Ascending aorta (tissue), 2 donors: ENCODE data around the gene COPS8. TPM values are rescaled to one million over a fixed set of nuclear protein-coding genes. Genes with fewer than 3 reads are reported as not detected.

Experiments used
- DNase-seq, 2 donors: peaks; one replicate each; pipeline ENCODE4 v3.0.0-alpha.2; 2019; ENCODE audit warnings: low spot score in 2 of 2
- H3K27ac ChIP-seq, 2 donors: fragments of 200-600 bp; sonication (generic); one replicate each; pipeline ENCODE4 v1.5.1; 2016 to 2017; ENCODE audit warnings: mild to moderate bottlenecking in 1 of 2
- H3K27me3 ChIP-seq: fragments of 200-600 bp; sonication (generic); one replicate; pipeline ENCODE4 v1.5.1; 2017
- H3K36me3 ChIP-seq, 2 donors: fragments of 200-600 bp; sonication (generic); one replicate each; pipeline ENCODE4 v1.5.1; 2016
- H3K4me1 ChIP-seq, 2 donors: fragments of 200-600 bp; sonication (generic); one replicate each; pipeline ENCODE4 v1.5.1; 2016 to 2017; ENCODE audit warnings: mild to moderate bottlenecking in 1 of 2
- H3K4me3 ChIP-seq, 2 donors: fragments of 200-600 bp; sonication (generic); one replicate each; pipeline ENCODE4 v1.5.1; 2016 to 2017; ENCODE audit warnings: mild to moderate bottlenecking in 1 of 2
- H3K9me3 ChIP-seq, 2 donors: fragments of 200-600 bp; sonication (generic); one replicate each; pipeline ENCODE4 v1.5.1; 2016
- intact Hi-C: fragments of 100-400 bp; cut with DNase I; formaldehyde crosslinking; loops from one replicate; pipeline ENCODE4 v1.15.1; 2023
- total RNA-seq: library from RNA; depleted of rRNA; stranded (reverse); fragments of >200 nt; gene quantifications from one replicate; pipeline ENCODE4 v1.1.0, GENCODE V29; 2016
- TF ChIP-seq, protein P1 (sequence below), 3 experiments: fragments of 200-600 bp in 2 of 3; fragments of 450-650 bp in 1 of 3; sonication (generic) in 2 of 3; IDR thresholded peaks; one replicate each; pipeline ENCODE4 v1.5.1; 2016 to 2019; ENCODE audit warnings: antibody characterized with exemption in 3 of 3, mild to moderate bottlenecking in 1 of 3, moderate library complexity in 1 of 3

COPS8 gene
- total RNA-seq, 1 donor from 2014 or later: 16.4 TPM

DNA sequence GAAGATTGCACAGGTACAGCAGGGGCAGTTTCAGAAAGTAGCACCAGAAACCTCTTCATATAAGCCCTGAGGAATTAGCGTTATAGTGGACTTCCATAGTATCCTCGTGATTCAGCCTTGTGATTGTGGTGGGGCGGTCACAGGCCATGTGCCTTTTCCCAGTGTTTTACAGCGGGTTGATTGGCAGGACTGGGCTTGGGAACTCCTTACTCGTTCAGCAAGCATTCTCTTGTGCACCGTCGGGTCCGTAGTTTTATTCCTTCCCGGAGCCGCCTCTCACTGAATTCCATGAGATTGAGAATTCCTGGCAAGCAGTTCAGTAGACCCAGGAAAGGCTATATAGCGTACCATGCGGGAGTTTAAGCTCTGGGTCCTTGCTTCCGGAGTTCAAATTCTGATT is 5.2 kb downstream of the COPS8 start:
- Histone ChIP-seq H3K4me1 (peaks cover 0 to 8% of the 10 kb centered on the region in 2 donors), H3K36me3 (peaks cover 27 to 36% of the 10 kb centered on the region in 2 donors), H3K9me3 (no peaks in the 10 kb centered on the region), H3K4me3 (no peak overlapping the region), H3K27me3 (no peaks in the 10 kb centered on the region), H3K27ac (no peak overlapping the region)
- DNase-seq: no peak
- intact Hi-C loops: loop anchor here (5.0 kb wide), 1 partner anchor 481 kb away; no protein-coding TSS in a partner anchor
- TF ChIP-seq, protein P1, sequence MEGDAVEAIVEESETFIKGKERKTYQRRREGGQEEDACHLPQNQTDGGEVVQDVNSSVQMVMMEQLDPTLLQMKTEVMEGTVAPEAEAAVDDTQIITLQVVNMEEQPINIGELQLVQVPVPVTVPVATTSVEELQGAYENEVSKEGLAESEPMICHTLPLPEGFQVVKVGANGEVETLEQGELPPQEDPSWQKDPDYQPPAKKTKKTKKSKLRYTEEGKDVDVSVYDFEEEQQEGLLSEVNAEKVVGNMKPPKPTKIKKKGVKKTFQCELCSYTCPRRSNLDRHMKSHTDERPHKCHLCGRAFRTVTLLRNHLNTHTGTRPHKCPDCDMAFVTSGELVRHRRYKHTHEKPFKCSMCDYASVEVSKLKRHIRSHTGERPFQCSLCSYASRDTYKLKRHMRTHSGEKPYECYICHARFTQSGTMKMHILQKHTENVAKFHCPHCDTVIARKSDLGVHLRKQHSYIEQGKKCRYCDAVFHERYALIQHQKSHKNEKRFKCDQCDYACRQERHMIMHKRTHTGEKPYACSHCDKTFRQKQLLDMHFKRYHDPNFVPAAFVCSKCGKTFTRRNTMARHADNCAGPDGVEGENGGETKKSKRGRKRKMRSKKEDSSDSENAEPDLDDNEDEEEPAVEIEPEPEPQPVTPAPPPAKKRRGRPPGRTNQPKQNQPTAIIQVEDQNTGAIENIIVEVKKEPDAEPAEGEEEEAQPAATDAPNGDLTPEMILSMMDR (IDR thresholded peaks at IDR 0.05): no peak

DNA sequence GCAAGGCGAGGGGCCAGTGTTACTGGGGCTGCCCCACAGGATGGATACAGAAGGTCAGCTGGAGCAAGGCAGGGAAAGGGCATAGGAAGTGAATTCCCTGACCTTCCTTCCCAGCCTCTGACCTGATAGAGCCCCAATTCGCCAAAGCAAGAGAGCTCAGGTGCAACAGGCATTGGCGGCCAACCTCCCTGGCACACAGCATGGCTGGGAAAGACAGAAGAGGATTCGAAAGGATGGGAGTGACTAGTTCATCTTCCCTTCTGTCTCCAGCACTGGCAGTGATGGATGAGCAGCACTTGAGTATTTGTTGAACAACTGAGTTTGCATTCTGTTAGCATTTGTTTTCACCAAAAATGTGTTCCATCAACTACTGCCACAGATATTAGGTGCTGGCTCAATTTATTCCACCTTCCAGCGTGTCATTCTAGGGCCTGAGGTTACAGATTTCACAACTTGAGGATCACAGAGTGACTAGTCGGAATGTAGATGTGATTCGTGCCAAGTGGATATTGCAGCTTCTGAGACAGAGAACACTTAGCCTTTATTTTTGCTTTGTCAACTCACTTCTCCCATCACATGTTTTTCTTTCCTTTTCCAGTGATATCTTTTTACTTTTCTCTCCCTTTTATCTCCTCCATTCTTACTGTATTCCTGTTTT is 6.2 kb downstream of the COPS8 start:
- no peak overlapping the region for H3K27ac ChIP-seq
- no peak for DNase-seq
- TF ChIP-seq, protein P1 (IDR thresholded peaks at IDR 0.05): no peak
- no peaks in the 10 kb centered on the region for H3K9me3 ChIP-seq
- intact Hi-C loops: loop anchor here (5.0 kb wide), 1 partner anchor 480 kb away; no protein-coding TSS in a partner anchor
- H3K4me1 ChIP-seq: peaks cover 0 to 2% of the 10 kb centered on the region in 2 donors
- H3K4me3 ChIP-seq: no peak overlapping the region
- peaks cover 37 to 45% of the 10 kb centered on the region in 2 donors for H3K36me3 ChIP-seq
- no peaks in the 10 kb centered on the region for H3K27me3 ChIP-seq

GRCh38 chr2:237092506-237092905 is 6.8 kb downstream of the COPS8 start:
- Histone ChIP-seq H3K27ac (no peak overlapping the region), H3K4me1 (no peaks in the 10 kb centered on the region), H3K9me3 (no peaks in the 10 kb centered on the region), H3K36me3 (peaks cover 38 to 51% of the 10 kb centered on the region in 2 donors), H3K4me3 (no peak overlapping the region), H3K27me3 (no peaks in the 10 kb centered on the region)
- TF ChIP-seq, protein P1 (IDR thresholded peaks at IDR 0.05): no peak
- intact Hi-C loops: loop anchor here (5.0 kb wide), 1 partner anchor 480 kb away; no protein-coding TSS in a partner anchor
- no peak for DNase-seq

GRCh38 chr2:237092920-237093781 is 7.5 kb downstream of the COPS8 start:
- Histone ChIP-seq H3K9me3 (no peaks in the 10 kb centered on the region), H3K27ac (no peak overlapping the region), H3K4me3 (no peak overlapping the region), H3K36me3 (peaks cover 45 to 58% of the 10 kb centered on the region in 2 donors), H3K27me3 (no peaks in the 10 kb centered on the region), H3K4me1 (no peaks in the 10 kb centered on the region)
- TF ChIP-seq, protein P1 (IDR thresholded peaks at IDR 0.05): peak; percentile 16 to 33 (median 24)
- no peak for DNase-seq
- intact Hi-C loops: loop anchor here (5.0 kb wide), 1 partner anchor 479 kb away; no protein-coding TSS in a partner anchor

DNA sequence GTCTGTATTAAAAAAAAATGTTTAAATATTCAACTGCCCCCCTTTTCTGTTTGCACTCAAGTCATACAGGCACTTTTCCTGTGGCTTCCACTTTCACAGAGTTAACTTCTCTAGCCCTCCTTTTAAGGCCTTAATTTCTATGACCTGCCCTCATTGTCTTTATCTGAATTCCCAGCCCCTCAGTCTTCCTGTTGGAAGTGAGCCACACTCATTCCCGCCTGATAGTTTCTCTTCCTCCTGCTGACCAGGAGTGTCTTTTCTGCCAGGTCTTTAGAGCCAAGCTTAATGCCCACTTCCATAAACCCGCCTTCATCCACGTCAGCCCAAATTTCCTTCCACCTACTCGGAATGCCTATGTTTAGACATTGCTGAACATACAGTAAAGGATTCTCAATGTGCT is 10.5 kb downstream of the COPS8 start:
- H3K4me1 ChIP-seq: no peaks in the 10 kb centered on the region
- DNase-seq: no peak
- TF ChIP-seq, protein P1 (IDR thresholded peaks at IDR 0.05): no peak
- intact Hi-C loops: no loop called here
- H3K9me3 ChIP-seq: no peaks in the 10 kb centered on the region
- peaks cover 62 to 73% of the 10 kb centered on the region in 2 donors for H3K36me3 ChIP-seq
- no peak overlapping the region for H3K27ac ChIP-seq
- H3K27me3 ChIP-seq: no peaks in the 10 kb centered on the region
- no peak overlapping the region for H3K4me3 ChIP-seq
